Suppressor macrophage treated with lipopolysaccharide for 4 hours (primary cell): ENCODE results near the gene SP4.
A peak's percentile ranks its signal among the peaks of the same experiment; 100 is the strongest.
"Not testable (repeated sequence)": the region's sequence is repeated elsewhere in the genome, so short reads cannot be mapped to it uniquely, and the experiment has no call there.

ENCODE experiments used
- DNase-seq: peaks from one replicate; pipeline ENCODE4 v3.0.0-alpha.2; 2020

Gene SP4

DNA sequence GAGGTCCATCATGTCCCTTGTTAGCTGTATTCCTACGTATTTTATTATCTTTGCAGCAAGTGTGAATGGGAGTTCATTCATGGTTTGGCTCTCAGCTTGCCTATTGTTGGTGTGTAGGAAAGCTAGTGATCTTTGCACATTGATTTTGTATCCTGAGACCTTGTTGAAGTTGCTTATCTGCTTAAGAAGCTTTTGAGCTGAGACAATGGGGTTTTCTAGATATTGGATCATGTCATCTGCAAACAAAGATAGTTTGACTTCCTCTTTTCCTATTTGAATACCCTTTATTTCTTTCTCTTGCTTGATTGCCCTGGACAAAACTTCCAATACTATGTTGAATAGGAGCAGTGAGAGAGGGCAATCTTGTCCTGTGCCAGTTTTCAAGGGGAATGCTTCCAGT is 104.6 kb downstream of the SP4 start:
- DNase-seq, result not testable (repeated sequence)

DNA sequence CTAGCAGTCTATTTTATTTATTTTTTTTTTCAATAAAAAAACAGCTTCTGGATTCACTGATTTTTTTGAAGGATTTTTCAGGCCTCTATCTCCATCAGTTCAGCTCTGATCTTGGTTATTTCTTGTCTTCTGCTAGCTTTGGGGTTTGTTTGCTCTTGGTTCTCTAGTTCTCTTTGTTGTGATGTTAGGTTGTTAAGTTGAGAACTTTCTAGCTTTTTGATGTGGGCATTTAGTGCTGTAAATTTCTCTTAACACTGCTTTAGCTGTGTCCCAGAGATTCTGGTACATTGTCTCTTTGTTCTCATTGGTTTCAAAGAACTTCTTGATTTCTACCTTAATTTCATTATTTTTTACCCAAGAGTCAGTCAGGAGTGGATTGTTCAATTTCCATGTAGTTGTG is 105.8 kb downstream of the SP4 start:
- DNase-seq, result not testable (repeated sequence)

DNA sequence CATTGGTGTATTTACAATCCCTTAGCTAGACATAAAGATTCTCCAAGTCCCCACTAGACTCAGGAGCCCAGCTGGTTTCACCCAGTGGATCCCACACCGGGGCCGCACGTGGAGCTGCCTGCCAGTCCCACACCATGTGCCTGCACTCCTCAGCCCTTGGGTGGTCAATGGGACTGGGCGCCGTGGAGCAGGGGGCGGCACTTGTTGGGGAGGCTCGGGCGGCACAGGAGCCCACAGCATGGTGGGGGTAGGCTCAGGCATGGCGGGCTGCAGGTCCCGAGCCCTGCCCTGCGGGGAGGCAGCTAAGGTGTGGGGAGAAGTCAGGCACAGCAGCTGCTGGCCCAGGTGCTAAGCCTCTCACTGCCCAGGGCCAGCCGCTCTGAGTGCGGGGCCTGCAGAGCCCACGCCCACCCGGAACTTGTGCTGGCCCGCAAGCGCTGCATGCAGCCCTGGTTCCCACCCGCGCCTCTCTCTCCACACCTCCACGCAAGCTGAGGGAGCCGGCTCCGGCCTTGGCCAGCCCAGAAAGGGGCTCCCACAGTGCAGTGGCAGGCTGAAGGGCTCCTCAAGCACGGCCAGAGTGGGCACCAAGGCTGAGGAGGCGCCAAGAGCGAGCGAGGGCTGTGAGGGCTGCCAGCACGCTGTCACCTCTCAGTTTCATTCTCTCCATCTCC is 108.7 kb downstream of the SP4 start:
- not testable (repeated sequence) for DNase-seq

- DNase-seq, result peak; percentile 75
Measured at GRCh38 chr7:21538936-21539495, 111.1 kb downstream of the SP4 start.

DNA sequence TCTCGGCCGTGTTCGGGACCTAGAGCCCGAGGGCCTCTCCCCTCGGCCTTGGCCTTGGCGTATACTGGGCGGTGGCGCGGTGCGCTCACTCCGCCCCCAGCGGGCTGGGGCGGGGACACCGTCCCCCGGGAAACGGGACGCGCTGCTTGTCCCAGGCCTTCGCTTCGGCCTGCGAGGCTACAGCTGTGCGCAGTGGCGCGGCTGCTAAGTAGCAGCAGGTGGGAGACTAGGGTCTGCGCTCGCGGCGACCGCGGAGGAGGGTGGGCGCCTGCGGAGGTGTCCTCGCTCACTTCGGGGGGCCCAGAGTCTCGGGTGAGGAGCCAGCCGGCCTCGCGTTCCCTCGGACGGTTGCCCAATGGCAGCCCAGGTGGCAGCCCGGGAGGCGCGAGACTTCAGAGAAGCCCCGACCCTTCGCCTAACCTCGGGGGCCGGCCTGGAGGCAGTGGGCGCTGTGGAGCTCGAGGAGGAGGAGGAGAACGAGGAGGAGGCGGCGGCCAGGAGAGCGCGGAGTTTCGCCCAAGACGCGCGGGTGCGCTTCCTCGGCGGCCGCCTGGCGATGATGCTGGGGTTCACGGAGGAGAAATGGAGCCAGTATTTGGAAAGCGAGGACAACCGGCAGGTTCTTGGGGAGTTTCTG is 115.1 kb downstream of the SP4 start, which contains the start of gene DNAH11:
DNAH11 (plus strand) TSS at position 149 of the 637 bp plus-strand sequence; CDS start at position 356, 207 bp downstream.
- peak; percentile 61 for DNase-seq

GRCh38 chr7:21543528-21544302 is 115.8 kb downstream of the SP4 start:
- no peak for DNase-seq

GRCh38 chr7:21544303-21544656 is 116.4 kb downstream of the SP4 start:
- DNase-seq, result no peak

DNA sequence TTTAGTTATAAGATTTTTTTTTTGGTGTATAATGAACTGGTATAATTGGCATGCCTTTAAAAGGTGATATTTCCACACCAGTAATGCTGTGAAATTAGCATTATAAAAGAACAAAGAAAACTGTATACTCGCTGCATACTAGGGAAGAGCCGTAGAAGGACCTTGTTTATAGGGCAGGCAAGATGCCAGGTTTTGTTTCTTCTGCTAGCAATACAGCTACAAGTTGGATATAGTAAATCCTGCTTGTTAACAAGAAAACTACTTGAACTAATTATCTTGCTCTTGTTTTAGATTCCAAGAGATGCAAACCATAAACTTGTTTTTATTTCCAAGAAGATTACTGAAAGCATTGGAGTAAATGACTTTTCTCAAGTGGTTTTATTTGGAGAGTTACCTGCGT is 116.8 kb downstream of the SP4 start:
- no peak for DNase-seq

DNA sequence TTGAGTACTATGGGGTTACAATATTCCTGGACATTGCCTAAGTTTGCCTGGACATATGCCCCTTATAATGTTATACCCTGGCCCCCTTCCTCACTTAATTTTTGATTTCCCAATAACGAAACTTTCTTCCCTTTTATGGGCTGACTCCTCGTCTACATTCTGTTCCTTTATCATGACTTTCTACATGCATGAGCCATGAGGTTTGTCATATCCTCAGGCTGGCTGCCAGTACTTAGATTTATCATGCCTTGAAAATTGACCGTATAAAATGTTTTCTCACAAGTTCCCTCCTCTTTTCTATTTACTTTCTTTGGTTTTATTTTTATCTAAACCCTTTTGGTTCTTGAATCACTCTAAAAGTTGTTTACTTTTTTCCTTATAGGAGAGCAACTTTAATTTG is 119.6 kb downstream of the SP4 start:
- peak; percentile 45 for DNase-seq

DNA sequence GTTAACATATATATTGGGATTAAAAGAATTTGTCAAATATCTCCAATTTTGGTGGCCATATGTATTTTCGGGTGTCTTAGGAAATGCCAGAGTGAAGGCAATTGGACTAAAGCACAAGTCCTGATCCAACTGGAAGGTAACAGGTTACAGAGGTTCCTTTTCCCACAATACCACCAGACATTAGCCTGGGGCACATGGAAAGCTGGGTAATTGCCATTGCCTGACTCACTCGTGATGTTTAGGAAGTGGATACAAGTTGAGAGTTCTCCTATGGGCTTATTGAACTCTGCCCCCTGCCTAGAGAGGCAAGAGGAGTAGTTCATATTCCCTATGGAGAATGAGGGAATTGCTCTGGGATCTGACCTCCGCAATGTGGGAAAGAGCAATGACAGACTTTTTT is 120.6 kb downstream of the SP4 start:
- no peak for DNase-seq

- no peak for DNase-seq
Measured at GRCh38 chr7:21550076-21550475, 122.2 kb downstream of the SP4 start.

DNA sequence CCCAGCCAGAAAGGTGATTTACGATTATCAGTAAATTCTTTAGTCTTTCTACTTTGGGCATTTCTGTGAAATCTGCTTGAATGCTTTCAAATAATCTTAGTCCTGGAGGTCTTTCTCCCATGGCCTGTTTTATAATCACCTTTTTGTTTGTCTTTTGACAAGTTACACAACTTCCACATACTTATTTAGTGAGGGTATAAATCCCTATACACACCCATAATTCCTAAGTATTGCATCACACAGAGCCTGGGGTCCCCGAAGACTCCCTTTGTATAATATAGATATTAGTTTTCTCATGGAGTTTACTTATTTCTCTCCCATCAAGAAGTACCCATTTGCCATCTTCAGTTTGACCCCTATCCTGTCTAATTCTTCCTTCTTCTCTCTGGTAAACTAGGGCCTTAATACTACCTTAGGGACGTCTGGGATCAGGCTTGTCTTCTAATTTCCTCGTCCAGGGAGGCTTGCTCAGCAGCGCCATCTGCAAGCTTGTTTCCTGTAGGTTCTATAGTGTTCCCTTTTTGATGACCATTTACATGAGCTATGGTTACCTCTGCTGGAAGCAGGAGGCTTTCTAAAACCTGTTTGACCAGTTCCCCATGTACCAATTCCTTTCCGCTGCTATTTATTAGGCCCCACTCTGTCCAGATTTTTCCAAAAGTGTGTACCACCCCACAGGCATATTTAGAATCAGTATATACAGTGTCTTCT is 123.1 kb downstream of the SP4 start:
- DNase-seq, result no peak

GRCh38 chr7:21562385-21562784 is 134.5 kb downstream of the SP4 start:
- DNase-seq, result no peak
